DMS 273 treated with DMSO at 0.1 percent for 48 hours (cell line): ENCODE data around the gene GCNT1.
"Not testable (repeated sequence)": the region's sequence is repeated elsewhere in the genome, so short reads cannot be mapped to it uniquely, and the experiment has no call there.

ENCODE experiments used
- DNase-seq: peaks from one replicate; lab custom pipeline; 2025; lab: John Stamatoyannopoulos, UW

Gene GCNT1

GRCh38 chr9:76490249-76490990, 31.4 kb downstream of the GCNT1 start:
- no peak for DNase-seq

GRCh38 chr9:76491056-76491455, 32.1 kb downstream of the GCNT1 start:
- not testable (repeated sequence) for DNase-seq

GRCh38 chr9:76493496-76493895, 34.5 kb downstream of the GCNT1 start:
- DNase-seq, result not testable (repeated sequence)

GRCh38 chr9:76500061-76500460, 41.1 kb downstream of the GCNT1 start:
- DNase-seq, result no peak

- DNase-seq, result no peak
These were observed 43.8 kb downstream of the GCNT1 start for GRCh38 chr9:76502746-76503145.

GRCh38 chr9:76510041-76510440, 51.1 kb downstream of the GCNT1 start:
- DNase-seq, result no peak

- no peak for DNase-seq
These were observed 51.5 kb downstream of the GCNT1 start for GRCh38 chr9:76510446-76510845.

GRCh38 chr9:76512826-76513225, 53.8 kb downstream of the GCNT1 start:
- DNase-seq, result no peak

GRCh38 chr9:76516350-76516749, 57.4 kb downstream of the GCNT1 start:
- no peak for DNase-seq

GRCh38 chr9:76516871-76517270, 57.9 kb downstream of the GCNT1 start:
- no peak for DNase-seq

- no peak for DNase-seq
These were observed 60.3 kb downstream of the GCNT1 start for GRCh38 chr9:76519075-76519835.

GRCh38 chr9:76521244-76521681, 62.3 kb downstream of the GCNT1 start:
- no peak for DNase-seq

GRCh38 chr9:76521906-76522305, 62.9 kb downstream of the GCNT1 start:
- DNase-seq, result no peak

GRCh38 chr9:76523617-76524200, 64.7 kb downstream of the GCNT1 start:
- DNase-seq, result not testable (repeated sequence)

- no peak for DNase-seq
These were observed 66.2 kb downstream of the GCNT1 start for GRCh38 chr9:76525196-76525595.

- DNase-seq, result no peak
These were observed 67.0 kb downstream of the GCNT1 start for GRCh38 chr9:76526026-76526425.

GRCh38 chr9:76528056-76528455, 69.1 kb downstream of the GCNT1 start:
- DNase-seq, result no peak

GRCh38 chr9:76528642-76529190, 69.7 kb downstream of the GCNT1 start:
- DNase-seq, result no peak

GRCh38 chr9:76529653-76530052, 70.7 kb downstream of the GCNT1 start:
- DNase-seq, result no peak

GRCh38 chr9:76530458-76531110, 71.6 kb downstream of the GCNT1 start:
- DNase-seq, result no peak

GRCh38 chr9:76531231-76531780, 72.3 kb downstream of the GCNT1 start:
- no peak for DNase-seq

- DNase-seq, result not testable (repeated sequence)
These were observed 73.9 kb downstream of the GCNT1 start for GRCh38 chr9:76532877-76533276.
